ENCODE measurements around the gene INSYN2A.

INSYN2A gene

GRCh38 chr10:127162841-127163240, 33.5 kb downstream of the INSYN2A start:
- no peak for DNase-seq (ENCODE audit: low spot score)
- TF ChIP-seq CTCF (IDR thresholded peaks at IDR 0.05; ENCODE audit: borderline replicate concordance, control extremely low read depth, extremely low read depth, insufficient read depth, missing control alignments): no peak
- in situ Hi-C loops (cut with MboI; ENCODE audit: low sequenced_read_pairs, unreplicated experiment): no loop called here

- in situ Hi-C loops (cut with MboI; ENCODE audit: low sequenced_read_pairs, unreplicated experiment): no loop called here
- no peak for DNase-seq (ENCODE audit: low spot score)
- no peak for TF ChIP-seq CTCF (IDR thresholded peaks at IDR 0.05; ENCODE audit: borderline replicate concordance, control extremely low read depth, extremely low read depth, insufficient read depth, missing control alignments)
These were observed 34.9 kb downstream of the INSYN2A start for GRCh38 chr10:127161482-127161881.

- in situ Hi-C loops (cut with MboI; ENCODE audit: low sequenced_read_pairs, unreplicated experiment): no loop called here
- TF ChIP-seq CTCF (IDR thresholded peaks at IDR 0.05; ENCODE audit: borderline replicate concordance, control extremely low read depth, extremely low read depth, insufficient read depth, missing control alignments): no peak
- DNase-seq (ENCODE audit: low spot score): no peak
These were observed 36.6 kb downstream of the INSYN2A start for GRCh38 chr10:127159648-127160245.

GRCh38 chr10:127158662-127159061, 37.7 kb downstream of the INSYN2A start:
- no peak for DNase-seq (ENCODE audit: low spot score)
- no peak for TF ChIP-seq CTCF (IDR thresholded peaks at IDR 0.05; ENCODE audit: borderline replicate concordance, control extremely low read depth, extremely low read depth, insufficient read depth, missing control alignments)
- in situ Hi-C loops (cut with MboI; ENCODE audit: low sequenced_read_pairs, unreplicated experiment): no loop called here

GRCh38 chr10:127157506-127158200, 38.7 kb downstream of the INSYN2A start:
- in situ Hi-C loops (cut with MboI; ENCODE audit: low sequenced_read_pairs, unreplicated experiment): no loop called here
- no peak for DNase-seq (ENCODE audit: low spot score)
- TF ChIP-seq CTCF (IDR thresholded peaks at IDR 0.05; ENCODE audit: borderline replicate concordance, control extremely low read depth, extremely low read depth, insufficient read depth, missing control alignments): no peak

- no peak for DNase-seq (ENCODE audit: low spot score)
- no peak for TF ChIP-seq CTCF (IDR thresholded peaks at IDR 0.05; ENCODE audit: borderline replicate concordance, control extremely low read depth, extremely low read depth, insufficient read depth, missing control alignments)
- in situ Hi-C loops (cut with MboI; ENCODE audit: low sequenced_read_pairs, unreplicated experiment): no loop called here
These were observed 39.3 kb downstream of the INSYN2A start for GRCh38 chr10:127157089-127157488.
